ENCODE data around the gene THTPA.
A peak's percentile ranks its signal among the peaks of the same experiment; 100 is the strongest.
"Not testable (repeated sequence)": the region's sequence is repeated elsewhere in the genome, so short reads cannot be mapped to it uniquely, and the experiment has no call there.

DNA sequence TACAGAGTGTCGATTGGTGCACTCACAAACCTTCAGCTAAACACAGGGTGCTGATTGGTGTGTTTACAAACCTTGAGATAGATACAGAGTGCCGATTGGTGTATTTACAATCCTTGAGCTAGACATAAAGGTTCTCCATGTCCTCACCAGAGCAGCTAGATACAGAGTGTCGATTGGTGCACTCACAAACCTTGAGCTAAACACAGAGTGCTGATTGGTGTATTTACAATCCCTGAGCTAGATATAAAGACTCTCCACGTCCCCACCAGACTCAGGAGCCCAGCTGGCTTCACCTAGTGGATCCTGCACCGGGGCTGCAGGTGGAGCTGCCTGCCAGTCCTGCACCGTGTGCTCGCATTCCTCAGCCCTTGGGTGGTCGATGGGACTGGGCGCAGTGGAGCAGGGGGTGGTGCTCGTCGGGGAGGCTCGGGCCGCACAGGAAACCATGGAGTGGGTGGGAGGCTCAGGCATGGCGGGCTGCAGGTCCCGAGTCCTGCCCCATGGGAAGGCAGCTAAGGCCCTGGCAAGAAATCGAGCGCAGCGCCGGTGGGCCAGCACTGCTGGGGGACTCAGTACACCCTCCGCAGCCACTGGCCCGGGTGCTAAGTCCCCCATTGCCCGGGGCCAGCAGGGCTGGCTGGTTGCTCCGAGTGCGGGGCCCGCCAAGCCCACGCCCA lies 28.6 kb downstream of the THTPA start:
- not testable (repeated sequence) for TF ChIP-seq FOXP1 (CRISPR knock-in tag; IDR thresholded peaks at IDR 0.05; ENCODE audit: borderline replicate concordance); JUN (CRISPR knock-in tag; IDR thresholded peaks at IDR 0.05); MXD4 (CRISPR knock-in tag; IDR thresholded peaks at IDR 0.05; ENCODE audit: borderline replicate concordance); SP1 (CRISPR knock-in tag; conservative IDR thresholded peaks at IDR 0.05); NFYB (CRISPR knock-in tag; conservative IDR thresholded peaks at IDR 0.05; ENCODE audit: low read depth); ESRRA (CRISPR knock-in tag; IDR thresholded peaks at IDR 0.05; ENCODE audit: borderline replicate concordance); NR1H2 (CRISPR knock-in tag; IDR thresholded peaks at IDR 0.05)
- TF ChIP-seq, protein P1, sequence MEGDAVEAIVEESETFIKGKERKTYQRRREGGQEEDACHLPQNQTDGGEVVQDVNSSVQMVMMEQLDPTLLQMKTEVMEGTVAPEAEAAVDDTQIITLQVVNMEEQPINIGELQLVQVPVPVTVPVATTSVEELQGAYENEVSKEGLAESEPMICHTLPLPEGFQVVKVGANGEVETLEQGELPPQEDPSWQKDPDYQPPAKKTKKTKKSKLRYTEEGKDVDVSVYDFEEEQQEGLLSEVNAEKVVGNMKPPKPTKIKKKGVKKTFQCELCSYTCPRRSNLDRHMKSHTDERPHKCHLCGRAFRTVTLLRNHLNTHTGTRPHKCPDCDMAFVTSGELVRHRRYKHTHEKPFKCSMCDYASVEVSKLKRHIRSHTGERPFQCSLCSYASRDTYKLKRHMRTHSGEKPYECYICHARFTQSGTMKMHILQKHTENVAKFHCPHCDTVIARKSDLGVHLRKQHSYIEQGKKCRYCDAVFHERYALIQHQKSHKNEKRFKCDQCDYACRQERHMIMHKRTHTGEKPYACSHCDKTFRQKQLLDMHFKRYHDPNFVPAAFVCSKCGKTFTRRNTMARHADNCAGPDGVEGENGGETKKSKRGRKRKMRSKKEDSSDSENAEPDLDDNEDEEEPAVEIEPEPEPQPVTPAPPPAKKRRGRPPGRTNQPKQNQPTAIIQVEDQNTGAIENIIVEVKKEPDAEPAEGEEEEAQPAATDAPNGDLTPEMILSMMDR (IDR thresholded peaks at IDR 0.05) = not testable (repeated sequence)
- TF ChIP-seq GABPB1 (CRISPR knock-in tag; IDR thresholded peaks at IDR 0.05) = 0 out of 2 replicates have a peak, but pooled peaks have one; percentile 21
- TF ChIP-seq, protein P2, sequence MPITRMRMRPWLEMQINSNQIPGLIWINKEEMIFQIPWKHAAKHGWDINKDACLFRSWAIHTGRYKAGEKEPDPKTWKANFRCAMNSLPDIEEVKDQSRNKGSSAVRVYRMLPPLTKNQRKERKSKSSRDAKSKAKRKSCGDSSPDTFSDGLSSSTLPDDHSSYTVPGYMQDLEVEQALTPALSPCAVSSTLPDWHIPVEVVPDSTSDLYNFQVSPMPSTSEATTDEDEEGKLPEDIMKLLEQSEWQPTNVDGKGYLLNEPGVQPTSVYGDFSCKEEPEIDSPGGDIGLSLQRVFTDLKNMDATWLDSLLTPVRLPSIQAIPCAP (CRISPR knock-in tag; IDR thresholded peaks at IDR 0.05) = not testable (repeated sequence)
- TF ChIP-seq, protein P3, sequence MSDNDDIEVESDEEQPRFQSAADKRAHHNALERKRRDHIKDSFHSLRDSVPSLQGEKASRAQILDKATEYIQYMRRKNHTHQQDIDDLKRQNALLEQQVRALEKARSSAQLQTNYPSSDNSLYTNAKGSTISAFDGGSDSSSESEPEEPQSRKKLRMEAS (CRISPR knock-in tag; IDR thresholded peaks at IDR 0.05) = not testable (repeated sequence)
- TF ChIP-seq, protein P4, sequence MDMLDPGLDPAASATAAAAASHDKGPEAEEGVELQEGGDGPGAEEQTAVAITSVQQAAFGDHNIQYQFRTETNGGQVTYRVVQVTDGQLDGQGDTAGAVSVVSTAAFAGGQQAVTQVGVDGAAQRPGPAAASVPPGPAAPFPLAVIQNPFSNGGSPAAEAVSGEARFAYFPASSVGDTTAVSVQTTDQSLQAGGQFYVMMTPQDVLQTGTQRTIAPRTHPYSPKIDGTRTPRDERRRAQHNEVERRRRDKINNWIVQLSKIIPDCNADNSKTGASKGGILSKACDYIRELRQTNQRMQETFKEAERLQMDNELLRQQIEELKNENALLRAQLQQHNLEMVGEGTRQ (CRISPR knock-in tag; IDR thresholded peaks at IDR 0.05) = not testable (repeated sequence)
- TF ChIP-seq, protein P5, sequence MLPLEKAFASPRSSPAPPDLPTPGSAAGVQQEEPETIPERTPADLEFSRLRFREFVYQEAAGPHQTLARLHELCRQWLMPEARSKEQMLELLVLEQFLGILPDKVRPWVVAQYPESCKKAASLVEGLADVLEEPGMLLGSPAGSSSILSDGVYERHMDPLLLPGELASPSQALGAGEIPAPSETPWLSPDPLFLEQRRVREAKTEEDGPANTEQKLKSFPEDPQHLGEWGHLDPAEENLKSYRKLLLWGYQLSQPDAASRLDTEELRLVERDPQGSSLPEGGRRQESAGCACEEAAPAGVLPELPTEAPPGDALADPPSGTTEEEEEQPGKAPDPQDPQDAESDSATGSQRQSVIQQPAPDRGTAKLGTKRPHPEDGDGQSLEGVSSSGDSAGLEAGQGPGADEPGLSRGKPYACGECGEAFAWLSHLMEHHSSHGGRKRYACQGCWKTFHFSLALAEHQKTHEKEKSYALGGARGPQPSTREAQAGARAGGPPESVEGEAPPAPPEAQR (CRISPR knock-in tag; IDR thresholded peaks at IDR 0.05) = not testable (repeated sequence)
